Choroid plexus epithelial cell (primary cell): Measurements from ENCODE around the gene TRABD2B.

Experiments
- DNase-seq: peaks from one replicate; pipeline ENCODE4 v3.0.0-alpha.2; 2010; ENCODE audit warnings: low read depth
- H3K4me3 ChIP-seq: 2 replicates; pipeline ENCODE4 v1.5.1; 2011; ENCODE audit warnings: low read depth, mild to moderate bottlenecking, control low read depth, low read length, moderate library complexity
- TF ChIP-seq, protein P1 (sequence below): conservative IDR thresholded peaks from 2 replicates; pipeline ENCODE4 v1.5.1; 2011; ENCODE audit warnings: low read depth, mild to moderate bottlenecking, control low read depth, inconsistent platforms, low read length, moderate library complexity

The TRABD2B gene

DNA sequence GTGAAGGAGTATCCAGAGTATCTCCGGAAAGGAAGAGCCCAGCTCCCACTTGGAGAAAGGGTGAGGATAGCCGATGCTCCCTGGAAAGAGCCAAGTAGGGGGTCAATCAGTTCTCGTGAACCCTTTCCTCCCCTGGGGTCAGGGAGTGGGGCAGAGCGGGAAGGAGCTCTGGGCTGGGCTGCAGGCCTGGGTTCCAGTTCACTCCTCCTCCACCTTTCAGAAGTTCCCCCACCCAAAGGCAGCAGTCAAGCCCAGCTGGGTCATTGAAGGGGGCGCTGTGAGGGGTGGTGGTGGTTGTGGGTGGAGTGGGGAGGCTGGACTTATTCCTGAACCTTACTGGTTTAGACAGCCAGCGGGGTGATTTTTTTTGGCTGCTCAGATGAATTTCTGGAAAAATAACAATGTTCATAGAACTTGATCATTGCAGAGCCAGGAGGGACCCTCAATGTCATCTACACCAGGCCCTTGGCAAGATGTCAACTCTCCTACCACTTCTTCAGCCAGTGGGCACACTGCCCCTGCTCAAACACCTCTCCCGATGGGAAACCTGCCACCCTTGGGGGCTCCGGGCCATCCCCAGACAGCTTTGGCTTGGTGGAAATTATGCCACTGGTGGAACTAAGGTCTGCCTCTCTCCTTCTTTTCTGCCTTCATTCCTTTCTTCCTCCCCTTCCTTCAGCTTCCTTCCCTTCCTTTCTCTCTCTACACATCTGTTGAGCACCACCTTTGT lies 235.8 kb downstream of the TRABD2B start:
- TF ChIP-seq, protein P1, sequence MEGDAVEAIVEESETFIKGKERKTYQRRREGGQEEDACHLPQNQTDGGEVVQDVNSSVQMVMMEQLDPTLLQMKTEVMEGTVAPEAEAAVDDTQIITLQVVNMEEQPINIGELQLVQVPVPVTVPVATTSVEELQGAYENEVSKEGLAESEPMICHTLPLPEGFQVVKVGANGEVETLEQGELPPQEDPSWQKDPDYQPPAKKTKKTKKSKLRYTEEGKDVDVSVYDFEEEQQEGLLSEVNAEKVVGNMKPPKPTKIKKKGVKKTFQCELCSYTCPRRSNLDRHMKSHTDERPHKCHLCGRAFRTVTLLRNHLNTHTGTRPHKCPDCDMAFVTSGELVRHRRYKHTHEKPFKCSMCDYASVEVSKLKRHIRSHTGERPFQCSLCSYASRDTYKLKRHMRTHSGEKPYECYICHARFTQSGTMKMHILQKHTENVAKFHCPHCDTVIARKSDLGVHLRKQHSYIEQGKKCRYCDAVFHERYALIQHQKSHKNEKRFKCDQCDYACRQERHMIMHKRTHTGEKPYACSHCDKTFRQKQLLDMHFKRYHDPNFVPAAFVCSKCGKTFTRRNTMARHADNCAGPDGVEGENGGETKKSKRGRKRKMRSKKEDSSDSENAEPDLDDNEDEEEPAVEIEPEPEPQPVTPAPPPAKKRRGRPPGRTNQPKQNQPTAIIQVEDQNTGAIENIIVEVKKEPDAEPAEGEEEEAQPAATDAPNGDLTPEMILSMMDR: no peak
- no peak for DNase-seq
- no peak overlapping the region for H3K4me3 ChIP-seq

DNA sequence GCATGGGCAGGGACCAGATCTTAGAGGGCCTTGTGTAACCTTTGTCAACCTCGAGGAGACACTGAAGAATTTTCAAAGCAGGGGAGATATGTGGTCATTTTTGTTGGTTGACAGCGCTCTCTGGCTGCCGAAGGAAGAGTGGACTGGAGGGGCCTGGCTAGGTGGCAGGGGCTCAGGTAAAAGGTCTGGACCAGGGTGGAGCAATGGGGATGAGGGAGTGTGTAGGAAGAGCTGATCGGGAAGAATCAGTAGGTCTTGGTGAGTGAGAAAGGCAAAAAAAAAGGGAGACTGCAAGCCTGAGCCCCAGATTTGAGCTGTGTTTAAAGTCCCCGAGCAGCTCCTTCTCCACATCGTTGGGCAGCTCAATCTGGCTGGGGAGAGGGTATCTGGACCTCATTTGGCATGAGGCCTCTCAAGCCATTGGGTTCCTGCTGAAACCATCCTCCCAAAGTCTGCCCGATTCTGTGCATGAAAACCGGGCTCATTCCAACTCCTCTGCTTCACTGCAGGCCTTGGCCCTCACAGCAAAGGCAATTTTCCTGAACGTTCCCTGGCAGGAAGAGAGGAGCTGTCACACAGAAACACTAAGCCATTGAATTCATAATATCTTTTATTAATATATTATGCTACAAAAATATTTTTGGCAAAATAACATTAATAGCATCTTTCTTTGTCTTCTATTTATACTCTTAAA lies 237.1 kb downstream of the TRABD2B start:
- TF ChIP-seq, protein P1: no peak
- DNase-seq: no peak
- no peak overlapping the region for H3K4me3 ChIP-seq

DNA sequence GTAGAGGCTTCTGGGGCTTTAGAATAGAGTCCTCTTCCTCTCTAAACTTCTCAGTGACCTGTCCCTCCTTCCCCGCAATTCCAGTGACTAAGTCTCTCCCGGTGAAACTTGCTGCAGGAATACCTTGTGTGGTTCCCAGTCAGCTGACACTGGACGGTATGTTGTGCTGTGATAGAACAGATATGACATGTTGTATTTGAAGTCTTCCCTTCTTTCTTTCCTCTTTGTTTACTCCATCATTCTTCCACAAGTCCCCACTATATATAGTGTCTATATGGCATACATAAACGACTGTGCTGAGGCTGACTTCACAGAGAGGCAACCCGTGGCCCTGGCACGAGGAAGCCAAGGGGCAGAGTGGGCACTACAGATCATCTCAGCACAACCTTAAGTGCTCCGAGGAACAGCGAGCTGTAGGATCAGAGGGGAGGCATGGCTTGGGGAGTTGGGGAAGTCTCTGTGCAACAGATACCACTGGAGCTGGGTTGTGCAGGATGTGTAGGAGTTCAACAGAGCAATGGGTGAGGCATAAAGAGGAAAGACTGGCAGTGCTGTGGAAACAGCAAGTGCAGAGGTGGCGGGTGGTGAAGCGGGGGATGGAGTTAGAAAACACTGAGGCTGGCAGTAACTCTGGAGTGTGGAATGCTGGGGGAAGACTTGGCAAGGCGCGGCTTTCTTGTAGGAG lies 237.8 kb downstream of the TRABD2B start:
- TF ChIP-seq, protein P1: no peak
- no peak for DNase-seq
- no peak overlapping the region for H3K4me3 ChIP-seq

DNA sequence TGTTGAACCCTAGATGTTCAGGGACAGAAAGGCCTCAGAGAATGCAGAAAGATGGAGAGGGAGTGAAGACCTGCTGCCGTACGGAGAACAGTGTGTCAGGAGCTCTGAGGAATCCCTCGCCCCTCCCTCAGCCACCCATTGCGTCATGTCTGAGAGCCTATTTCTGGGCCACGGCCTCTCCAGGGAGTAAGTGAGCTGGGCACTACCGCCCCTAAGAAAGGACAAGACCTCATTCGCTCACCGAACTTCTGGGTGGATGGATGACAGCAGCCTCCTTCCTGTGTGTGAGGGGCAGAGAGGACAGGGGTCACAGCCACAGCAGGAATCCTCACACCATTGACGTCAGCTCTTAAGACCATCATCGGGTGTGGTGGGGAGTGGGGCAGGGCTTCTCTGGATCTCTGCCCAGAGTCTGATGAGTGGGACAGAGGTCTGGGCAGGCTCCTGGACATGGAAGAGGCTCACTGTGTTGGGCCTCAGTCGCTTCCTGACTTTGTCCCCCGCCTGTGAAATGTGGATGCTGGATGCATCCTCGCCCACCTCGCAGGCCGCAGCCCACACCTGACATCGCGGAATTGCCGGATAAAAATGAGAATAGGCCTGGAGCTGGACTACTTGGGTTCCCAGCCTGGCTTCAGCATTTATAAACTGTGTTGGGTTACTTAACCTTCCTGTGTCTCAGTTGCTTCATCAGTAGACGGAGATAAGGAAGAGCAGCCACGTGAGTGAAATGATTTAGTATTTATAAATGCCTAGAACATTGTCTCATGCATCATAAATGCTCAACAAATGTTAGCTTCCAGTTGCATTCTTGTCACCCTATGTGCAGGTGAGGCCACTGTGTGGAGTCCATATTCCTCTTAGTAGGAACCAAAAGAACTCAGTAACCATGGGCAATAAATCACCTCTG lies 238.6 kb downstream of the TRABD2B start:
- TF ChIP-seq, protein P1: no peak
- peak; percentile 99 for DNase-seq
- H3K4me3 ChIP-seq: no peak overlapping the region

DNA sequence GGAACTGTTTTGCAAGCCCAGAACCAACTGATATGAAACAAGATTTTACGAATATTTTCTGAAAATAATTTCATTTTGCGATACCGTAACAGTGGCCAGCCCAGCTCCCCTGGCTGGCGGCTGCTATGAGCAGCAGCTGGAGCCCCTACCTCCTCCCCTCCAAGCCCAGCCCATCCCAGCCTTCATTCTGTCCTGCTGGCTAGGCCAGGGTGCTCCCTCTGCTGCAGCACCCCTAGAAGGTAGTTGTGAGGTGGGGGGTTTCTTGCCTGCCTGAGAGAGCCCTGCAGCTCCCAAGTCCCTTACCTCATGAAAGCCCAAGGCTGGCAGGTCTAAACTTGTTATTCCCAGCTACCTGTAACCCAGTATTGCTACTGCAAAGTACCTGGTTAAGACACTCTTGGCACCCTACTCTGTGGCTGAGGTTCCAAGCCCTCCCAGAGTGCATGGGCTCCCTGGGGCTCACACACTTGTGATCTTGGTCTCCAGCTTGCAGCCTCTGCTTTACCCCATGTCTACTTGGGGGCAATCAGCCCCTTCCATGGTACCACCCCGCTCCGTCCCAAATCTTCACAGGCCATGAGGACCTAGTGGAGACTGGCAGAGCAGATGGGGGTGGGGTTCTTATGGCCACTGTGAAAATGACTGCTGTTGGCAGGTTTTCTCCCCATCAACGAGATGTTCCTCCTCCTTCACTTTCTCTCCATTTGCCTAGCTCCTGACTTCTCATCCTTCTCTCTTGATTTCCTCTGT lies 239.8 kb downstream of the TRABD2B start:
- DNase-seq: no peak
- TF ChIP-seq, protein P1: no peak
- no peak overlapping the region for H3K4me3 ChIP-seq

DNA sequence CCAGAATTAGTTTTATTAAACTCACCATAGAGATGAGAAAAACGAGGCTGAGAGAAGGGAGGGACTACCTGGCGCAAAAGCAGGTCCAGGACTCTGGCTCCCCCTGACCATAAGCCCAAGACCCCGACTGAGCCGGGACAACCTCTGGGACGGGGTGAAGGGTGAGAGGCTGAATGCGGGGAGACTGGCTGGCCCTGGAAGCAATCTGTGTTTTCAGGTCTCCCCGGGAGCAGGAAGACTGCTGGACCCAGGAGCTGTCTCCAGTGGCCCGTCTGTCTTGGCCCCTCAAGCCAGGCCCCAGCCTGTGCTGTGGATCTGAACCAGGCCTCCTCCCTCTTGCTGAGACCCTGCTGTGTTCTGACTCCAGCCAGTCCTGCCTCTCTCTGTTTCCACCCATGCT lies 240.8 kb downstream of the TRABD2B start:
- TF ChIP-seq, protein P1: no peak
- H3K4me3 ChIP-seq: no peak overlapping the region

More for the DNA sequence above, 240.8 kb downstream of the TRABD2B start:
- DNase-seq: peak; percentile 34
